GM19023 (cell line): ENCODE data around the gene TADA2B.
A peak's percentile ranks its signal among the peaks of the same experiment; 100 is the strongest.
"Not testable (repeated sequence)": the region's sequence is repeated elsewhere in the genome, so short reads cannot be mapped to it uniquely, and the experiment has no call there.

Source experiments
- ATAC-seq: cut with Tn5 transposase; IDR thresholded peaks from one replicate; pipeline ENCODE4 v1.9.1; 2021; ENCODE audit warnings: mild to moderate bottlenecking, moderate library complexity; ENCODE audit not compliant: unreplicated experiment

TADA2B gene

DNA sequence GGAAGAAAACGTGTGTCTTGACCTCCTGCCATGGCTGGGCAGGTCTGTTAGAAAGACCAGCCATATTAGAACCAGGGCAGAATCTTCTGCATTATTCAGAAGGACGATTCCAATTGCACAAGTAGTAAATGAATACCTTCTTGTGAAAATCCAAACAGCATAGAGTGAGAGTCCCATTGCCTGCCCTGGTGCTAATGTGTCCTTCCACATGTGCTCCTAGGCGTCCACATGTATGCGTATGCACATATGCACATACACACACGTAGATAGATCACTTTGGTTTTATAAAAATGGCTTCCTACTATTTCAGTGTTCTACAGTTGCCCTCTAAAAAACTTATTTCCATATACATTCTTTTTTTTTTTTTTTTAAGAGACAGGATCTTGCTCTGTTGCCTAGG lies 34.9 kb downstream of the TADA2B start:
- no peak for ATAC-seq

DNA sequence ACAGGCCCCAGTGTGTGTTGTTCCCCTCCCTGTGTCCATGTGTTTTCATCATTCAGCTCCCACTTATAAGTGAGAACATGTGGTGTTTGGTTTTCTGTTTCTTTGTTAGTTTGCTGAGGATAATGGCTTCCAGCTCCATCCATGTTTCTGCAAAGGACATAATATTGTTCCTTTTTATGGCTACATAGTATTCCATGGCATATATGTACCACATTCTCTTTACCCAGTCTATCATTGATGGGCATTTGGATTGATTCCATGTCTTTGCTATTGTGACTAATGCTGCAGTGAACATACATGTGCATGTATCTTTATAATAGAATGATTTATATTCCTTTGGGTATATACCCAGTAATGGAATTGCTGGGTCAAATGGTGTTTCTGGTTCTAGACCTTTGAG lies 36.3 kb downstream of the TADA2B start:
- not testable (repeated sequence) for ATAC-seq

DNA sequence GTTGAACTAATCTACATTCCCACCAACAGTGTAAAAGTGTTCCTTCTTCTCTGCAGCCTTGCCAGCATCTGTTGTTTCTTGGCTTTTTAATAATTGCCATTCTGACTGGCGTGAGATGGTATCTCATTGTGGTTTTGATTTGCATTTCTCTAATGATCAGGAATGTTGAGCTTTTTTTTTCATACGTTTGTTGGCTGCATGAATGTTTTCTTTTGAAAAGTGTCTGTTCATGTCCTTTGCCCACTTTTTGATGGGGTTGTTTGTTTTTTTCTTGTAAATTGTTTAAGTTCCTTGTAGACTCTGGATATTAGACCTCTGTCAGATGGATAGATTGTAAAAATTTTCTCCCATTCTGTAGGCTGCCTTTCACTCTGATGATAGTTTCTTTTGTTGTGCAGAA lies 36.7 kb downstream of the TADA2B start:
- ATAC-seq: not testable (repeated sequence)

DNA sequence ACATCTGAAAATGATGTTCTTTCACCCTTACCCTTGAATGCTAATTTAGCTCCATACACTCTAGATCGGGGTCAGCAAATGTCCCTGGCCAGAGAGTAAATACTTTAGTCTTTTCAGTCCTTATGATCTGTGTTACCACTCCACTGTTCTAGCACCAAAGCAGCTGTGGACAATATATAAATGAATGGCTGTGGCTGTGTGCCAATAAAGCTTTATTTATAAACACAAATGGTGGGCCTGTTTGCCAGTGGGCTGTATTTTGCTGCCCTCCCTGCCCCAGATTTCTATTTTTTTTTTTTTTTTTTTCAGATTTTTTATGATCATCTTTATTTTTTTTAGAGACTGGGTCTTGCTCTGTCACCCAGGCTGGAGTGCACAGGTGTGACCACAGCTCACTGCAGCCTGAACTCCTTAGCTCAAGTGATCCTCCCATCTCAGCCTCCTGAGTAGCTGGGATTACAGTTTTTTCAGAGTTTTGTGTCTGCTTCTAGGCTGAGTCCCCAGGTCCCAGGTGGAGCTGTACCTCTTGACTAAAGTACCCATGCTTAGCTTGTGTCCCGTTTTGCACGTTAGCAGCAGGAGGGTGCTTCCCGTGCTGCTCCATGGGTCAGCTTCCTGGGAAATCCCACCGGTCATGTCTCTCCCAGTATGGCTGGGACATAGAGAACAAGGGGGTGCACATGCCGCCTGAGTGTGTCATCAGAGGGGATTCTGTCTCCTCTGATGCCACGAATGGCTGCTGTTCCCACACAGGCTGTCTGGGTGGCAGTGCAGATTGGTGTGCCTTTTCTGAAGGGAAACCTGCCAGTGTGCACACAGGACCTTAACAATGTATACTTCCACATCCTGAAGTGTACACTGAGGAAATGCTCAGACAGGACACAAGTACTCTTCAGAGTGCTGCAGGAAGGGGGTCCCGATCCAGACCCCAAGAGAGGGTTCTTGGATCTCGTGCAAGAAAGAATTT lies 40.7 kb downstream of the TADA2B start:
- ATAC-seq: no peak

DNA sequence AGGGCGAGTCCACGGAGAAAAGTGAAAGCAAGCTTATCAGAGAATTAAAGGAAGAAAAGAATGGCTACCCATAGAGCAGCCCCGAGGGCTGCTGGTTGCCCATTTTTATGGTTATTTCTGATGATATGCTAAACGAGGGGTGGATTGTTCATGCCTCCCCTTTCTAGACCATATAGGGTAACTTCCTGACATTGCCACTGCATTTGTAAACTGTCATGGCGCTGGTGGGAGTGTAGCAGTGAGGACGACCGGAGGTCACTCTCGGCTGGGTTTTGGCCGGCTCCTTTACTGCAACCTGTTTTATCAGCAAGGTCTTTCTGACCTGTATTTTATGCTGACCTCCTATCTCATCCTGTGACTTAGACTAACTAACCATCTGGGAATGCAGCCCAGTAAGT lies 41.4 kb downstream of the TADA2B start:
- ATAC-seq: not testable (repeated sequence)

DNA sequence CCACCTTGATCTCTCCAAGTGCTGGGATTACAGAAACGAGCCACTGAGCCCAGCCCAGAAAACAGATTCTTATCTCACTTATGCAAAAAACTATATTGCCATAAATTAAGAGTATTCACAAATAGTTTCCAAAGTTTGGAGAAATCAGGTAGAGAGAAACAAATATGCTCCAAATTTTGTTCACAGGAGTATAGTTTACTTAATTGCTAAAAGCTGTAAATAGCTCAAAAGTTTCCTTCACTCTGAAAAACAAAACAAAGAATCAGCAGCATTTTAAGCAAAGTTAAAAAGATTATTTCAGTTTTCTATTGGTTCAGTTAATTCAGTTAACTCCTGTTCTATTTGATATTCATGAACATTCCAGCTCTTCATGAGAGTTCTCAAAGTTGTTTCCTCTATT lies 43.2 kb downstream of the TADA2B start:
- ATAC-seq: no peak

DNA sequence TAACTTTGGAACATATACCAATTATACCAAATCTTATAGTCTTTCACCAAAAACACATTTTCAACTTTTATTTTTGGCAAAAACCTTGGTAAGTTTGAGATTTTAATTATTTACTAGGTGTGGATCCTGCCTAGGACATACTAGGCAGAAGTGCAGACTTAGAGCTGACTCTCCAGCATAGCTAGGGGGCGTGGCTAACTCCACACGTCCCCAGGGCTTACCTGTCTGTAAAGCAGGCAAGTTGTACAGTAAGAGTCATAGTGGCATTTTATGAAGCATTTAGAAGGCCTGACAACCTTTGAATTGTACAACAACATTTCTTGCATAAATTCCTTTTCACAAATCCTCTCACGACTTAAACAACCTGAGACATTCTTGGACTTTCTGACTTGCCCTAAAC lies 43.9 kb downstream of the TADA2B start:
- ATAC-seq: no peak

DNA sequence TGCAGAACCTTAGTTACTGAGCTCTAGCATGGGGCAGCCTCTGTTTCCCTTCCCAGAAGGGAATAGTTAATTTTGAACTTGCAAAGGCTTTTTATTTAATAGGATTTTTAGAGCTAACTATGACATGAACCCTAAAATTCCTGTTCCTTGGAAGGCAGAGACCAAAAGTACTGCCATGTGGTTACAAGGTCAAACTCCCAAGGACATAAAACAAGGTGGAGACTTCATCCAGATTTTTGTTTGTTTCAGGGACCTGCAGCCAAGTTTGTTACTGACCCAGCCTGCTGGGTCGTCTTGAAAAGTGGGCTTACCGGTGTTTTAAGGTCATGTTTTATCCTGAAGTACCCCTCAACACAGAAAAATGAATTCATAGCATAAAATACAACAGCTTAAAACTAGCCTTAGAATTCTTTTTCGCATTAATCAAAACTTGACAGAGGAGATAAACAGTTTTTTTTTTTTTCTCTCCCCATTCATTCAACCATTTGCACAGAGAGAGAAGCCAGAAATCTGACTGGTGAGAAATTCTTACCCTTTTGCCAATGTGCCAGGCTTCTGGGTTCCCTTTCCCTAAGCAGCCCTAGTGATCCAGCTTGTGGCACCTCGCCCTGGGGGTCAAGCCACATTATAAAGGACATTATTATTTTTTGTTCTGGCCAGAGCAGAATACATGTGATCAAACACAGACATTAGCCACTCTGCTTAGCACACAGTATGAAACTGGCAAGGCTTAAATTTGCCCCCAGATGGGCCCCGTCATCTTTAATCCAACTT lies 46.2 kb downstream of the TADA2B start:
- ATAC-seq: no peak

DNA sequence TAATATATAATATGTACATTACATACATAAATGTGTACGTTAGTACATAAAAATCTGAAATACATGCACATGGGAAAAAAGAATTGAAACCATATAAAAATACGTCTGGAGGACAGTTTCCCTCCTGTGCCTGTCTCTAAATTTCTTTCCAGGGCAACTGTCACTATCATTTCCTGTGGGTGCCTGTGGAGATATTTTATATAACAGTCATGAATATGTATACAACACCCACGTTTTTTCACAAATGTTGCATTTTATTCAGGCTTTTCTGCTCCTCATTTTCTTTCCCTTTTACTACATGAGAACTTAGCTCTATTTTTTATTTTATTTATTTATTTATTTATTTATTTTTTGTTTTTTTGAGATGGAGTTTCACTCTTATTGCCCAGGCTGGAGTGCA lies 48.9 kb downstream of the TADA2B start:
- no peak for ATAC-seq

DNA sequence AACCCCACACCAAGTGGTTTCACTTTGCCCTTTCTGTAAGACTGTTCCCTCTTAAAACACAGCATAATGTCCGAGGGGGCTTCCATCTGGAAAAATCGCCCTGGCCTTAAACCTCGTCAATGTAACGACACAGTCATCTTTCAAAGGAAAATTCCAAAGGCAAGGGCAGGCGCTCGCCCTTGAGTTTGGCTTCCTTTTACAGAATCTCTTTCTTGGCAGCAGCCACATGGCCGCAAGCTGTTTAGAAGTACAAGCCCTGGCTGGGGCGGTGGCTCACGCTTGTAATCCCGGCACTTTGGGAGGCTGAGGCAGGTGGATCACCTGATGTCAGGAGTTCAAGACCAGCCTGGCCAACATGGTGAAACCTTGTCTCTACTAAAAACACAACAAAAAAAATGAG lies 51.7 kb downstream of the TADA2B start:
- no peak for ATAC-seq

DNA sequence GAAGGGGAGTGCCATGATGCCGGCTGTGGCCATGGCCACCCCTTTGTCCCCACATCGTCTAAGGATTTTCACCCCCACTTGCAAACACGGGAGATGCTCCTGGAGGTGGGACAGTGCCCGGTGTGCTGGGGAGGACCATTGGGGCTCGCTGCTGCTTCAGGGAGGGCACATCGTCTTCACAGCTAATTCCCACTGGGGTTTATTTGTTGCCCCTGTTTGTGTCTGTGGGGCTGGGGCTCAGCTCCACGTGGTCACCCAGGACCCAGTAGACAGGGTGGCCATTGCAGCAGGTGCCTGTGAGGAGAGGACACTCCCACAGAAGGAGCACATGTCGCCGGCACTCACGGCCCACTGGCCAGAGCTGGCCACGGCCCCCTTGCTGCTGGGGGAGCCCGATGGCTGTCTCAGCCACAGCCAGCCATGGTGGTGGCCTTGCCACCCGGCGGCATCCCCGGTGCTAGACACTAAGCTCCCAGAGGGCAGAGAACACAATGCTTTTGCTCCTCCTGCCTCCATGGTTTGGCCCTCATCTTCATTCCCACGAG lies 52.5 kb downstream of the TADA2B start:
- ATAC-seq: no peak

DNA sequence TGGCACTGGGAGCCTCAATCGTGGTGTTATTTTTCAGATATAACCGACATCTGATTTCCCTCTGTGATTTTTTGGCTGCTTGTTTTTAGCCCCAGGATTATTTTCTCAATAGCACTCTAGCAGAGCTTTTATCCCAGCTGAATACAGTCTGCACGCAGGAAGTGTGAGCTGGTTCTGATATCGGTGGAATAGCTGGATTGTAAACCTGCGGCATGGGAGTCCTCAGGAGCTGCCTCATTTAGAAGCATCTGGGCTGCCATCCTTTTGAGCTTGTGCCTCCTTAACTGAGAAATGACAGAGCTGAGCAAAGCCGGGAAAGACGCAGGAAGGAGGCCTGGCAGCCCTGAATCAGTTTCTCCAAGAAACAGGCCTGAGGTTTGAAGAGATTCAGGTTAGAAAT lies 53.1 kb downstream of the TADA2B start:
- ATAC-seq: no peak

DNA sequence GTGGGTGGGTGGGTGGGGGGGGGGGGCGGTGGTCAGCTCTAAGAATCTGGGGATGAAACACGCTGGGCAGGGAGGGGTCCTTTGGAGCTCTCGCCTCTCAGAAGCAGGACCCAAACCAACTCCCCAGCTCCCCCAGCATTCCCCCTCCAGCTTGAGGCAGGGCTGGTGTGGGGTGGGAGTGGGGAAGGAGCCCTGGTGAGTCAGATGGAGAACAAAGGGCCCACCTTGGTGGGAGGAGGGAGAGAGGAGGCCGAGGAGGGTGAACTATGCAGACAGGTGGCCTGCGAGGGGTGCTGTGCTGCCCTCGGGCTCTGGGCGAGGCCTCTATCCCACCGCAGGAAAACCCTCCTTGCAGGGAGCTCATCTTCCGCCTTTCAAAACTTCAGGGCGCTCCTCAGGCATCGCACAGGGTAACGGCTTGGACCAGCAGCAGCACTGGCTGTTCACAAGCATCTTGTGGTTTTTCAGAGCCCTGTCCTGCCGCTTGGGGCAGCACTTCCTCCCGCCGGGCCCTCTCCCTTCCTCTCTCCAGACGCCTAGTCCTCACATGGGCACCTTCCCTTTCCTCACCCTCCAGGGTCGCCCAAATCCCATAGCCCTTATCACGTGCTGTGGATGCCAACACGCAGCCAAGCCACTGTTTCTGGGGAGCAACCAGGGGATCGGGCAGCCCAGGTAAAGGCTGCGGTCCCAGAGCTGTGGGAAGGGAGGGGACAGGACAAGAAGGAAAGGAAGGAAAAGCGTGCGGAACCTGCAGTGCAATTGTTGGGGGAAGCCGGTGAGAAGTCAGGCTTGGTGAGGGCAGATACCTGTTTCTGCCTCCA lies 58.7 kb downstream of the TADA2B start:
- ATAC-seq: peak; percentile 61

DNA sequence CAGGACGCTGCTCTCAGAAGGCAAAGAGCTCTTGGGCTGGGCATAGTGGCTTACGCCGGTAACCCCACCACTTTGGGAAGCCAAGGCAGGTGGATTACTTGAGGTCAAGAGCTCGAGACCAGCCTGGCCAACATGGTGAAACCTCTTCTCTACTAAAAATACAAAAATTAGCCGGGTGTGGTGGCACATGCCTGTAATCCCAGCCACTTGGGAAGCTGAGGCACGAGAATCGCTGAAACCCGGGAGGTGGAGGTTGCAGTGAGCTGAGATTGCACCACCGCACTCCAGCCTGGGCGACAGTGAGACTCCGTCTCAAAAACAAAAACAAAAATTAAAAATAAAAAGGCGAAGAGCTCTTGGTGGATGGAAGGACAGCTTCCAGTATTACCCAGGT lies 59.3 kb downstream of the TADA2B start:
- ATAC-seq: not testable (repeated sequence)

DNA sequence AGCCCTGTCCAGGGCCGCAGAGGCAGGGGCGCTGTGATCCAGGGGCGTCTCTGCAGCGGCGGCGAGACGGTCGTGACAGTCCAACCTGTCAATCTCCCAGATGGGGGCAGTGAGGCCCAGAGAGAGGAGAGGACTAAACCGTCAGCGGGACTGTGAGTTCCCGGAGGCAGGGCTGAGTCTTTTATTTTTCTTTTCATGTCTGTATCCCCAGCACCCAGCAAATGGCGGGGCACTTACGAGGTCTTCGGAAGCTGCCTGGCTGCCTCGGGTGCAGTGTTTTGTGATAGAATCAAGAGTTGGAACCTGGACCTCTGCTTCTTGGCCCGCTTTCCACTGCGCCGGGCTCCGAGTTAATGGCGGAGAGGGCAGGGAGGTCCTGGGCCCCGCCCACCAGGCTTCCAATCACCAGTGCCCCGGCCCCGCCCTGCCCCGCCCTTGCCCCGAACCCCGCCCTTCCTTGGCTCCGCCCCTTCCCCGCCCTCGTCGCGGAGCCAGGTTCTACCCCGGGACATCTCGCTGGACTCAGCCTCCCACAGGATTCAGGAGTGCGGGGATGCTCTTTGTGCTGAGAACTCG lies 59.9 kb downstream of the TADA2B start:
- ATAC-seq: peak; percentile 79

DNA sequence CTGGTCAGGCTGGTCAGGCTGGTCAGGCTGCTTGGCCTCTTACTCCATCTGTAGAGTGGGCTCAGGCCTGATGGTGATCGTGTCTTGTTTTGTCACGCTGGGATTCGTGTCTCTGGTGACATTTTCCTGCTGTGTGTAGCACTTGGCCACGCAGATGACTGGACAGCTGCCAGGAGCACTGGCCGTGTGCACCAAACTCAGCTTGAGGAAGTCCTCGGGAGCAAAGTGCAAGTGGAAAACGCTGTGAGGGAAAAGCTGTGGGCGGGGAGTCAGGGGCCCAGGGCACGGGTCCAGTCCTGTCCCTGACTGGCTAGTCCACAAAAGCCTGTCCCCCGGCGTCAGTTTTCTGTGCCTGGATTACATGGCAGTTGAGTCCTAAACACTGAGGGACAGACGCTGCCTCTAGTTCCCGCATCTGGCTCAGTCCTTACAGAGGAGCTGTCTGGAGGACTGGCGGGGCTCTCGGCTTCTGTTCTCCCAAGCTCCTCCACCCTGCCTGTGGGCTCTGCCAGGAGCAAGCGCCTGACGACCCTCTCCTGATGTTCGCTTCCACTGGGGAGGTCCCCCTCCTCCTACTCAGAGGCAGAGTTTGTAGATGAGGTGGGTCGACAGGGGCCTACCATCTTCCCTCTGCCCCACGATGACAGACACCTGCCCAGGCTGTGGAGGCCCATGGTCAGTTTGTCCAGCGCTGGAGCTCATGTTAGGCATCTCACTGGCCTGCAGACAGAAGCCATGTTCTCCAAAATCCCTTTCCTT lies 60.6 kb downstream of the TADA2B start:
- ATAC-seq: no peak

DNA sequence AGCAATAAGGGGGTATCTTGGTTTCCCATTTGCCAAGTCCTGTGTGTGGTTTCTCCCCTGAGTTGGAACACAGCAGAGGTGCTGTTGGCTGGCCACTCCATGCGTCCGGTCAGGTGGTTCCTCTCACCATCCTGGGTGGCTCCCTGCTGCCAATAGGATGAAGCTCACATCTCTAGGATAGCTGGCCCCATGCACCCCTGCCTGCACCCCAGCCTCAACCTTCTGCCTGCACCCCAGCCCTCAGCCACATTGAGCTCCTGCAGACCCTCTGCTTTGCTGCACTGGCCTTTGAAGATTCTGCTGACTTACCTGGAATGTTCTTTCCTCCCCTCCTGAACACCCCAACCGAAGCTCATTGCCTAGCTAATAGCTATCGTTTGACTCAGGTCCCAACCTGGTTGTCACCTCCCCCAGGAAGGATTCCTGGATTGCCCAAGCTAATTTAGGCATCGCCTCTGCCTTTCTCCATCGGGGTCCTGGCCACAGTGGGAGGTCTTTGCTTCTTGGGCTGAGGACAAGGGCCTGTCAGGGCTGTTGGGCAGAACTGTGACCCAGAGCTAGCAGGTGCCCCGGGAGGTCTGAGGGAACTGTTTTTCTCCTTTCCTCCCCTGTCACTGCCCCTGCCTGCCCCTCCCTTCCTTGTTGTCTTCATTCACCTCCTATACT lies 61.3 kb downstream of the TADA2B start:
- no peak for ATAC-seq

DNA sequence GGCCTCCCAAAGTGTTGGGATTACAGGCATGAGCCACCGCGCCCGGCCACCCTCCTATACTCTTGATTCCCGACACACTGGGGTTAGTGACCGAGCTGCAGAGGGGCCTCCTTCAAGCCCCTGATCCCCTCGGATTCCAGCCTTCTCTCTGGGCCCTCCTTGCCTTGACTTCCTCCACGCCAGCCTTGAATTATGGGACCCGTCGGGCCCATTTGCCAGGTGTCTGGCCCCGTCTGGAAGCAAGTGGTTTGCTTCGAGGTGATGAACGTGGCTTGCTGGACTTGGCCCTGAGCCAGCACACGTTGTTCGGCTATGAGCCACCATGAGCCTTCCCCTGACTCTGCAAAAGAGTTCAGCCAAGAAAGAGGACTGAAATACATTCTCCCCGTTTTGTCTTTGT lies 62.1 kb downstream of the TADA2B start:
- no peak for ATAC-seq

DNA sequence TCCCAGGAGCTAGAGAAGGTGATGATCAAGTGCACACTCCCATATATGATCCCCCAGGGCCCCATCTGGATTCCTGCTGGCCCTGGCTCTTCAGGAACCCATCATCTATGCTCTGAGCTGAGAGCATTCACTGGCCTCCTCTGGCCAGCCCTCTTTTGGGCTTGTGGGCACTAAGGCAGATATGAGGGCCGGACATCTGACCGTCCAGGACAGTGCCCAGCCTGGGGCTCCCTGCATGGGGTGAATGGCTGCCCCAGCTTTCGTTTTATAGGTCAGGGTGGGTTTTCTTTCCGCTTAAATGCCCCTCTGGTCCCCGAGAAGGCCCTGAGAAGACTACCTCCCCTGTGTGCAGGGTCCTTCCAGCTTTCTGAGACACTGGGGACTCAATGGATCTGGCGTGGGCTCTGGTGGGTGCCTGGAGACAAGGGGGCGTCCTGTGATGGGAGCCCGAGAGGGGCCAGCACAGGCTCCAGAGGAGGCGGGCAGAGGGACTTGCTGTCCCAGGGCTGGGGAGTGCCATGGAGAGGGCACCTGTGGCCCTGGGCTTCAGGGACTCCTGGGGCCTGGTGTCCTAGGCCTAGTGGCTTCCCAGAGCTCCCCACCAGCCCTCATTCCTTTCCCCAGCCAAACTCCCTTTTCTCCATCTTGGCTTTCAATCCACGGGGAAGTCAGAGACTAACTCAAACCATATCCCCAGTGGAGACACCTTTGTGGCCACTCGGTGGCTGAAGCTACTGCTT lies 64.2 kb downstream of the TADA2B start:
- ATAC-seq: no peak
